Transverse colon (tissue), 4 donors: ENCODE measurements around the gene FOLR3. TPM values are rescaled to one million over a fixed set of nuclear protein-coding genes. Genes with fewer than 3 reads are reported as not detected.

Experiments used
- DNase-seq: peaks from one replicate; pipeline ENCODE4 v3.0.0-alpha.2; 2019
- H3K27ac ChIP-seq, 4 donors: fragments of 200-600 bp; sonication (generic); 2 replicates each; pipeline ENCODE4 v1.5.1; 2016 to 2018; ENCODE audit warnings: inconsistent platforms in 4 of 4
- H3K27me3 ChIP-seq: fragments of 200-600 bp; sonication (generic); 2 replicates; pipeline ENCODE4 v1.5.1; 2017; ENCODE audit warnings: inconsistent platforms
- H3K36me3 ChIP-seq, 4 donors: fragments of 200-600 bp; sonication (generic); 2 replicates each; pipeline ENCODE4 v1.5.1; 2017 to 2019; ENCODE audit warnings: inconsistent platforms in 4 of 4
- H3K4me1 ChIP-seq, 4 donors: fragments of 200-600 bp; sonication (generic); 2 replicates each; pipeline ENCODE4 v1.5.1; 2017 to 2020; ENCODE audit warnings: inconsistent platforms in 4 of 4
- H3K4me3 ChIP-seq, 4 donors: fragments of 200-600 bp; sonication (generic); 1 replicate in 1 of 4; 2 replicates in 3 of 4; pipeline versions ENCODE4 v1.5.1 to v1.6.1; 2017 to 2019; ENCODE audit warnings: inconsistent platforms in 4 of 4
- H3K9me3 ChIP-seq, 2 donors: fragments of 200-600 bp; sonication (generic); 2 replicates each; pipeline ENCODE4 v1.5.1; 2017 to 2019; ENCODE audit warnings: inconsistent platforms in 2 of 2
- CTCF ChIP-seq, 5 experiments: fragments of 200-600 bp in 3 of 5; fragments of 450-650 bp in 2 of 5; sonication (generic) in 3 of 5; IDR thresholded peaks; 1 replicate in 2 of 5; 2 replicates in 3 of 5; pipeline ENCODE4 v1.5.1; 2016 to 2017; ENCODE audit warnings: antibody characterized with exemption in 5 of 5, inconsistent platforms in 3 of 5, mild to moderate bottlenecking in 2 of 5, moderate library complexity in 1 of 5
- EP300 ChIP-seq: sonication (generic); formaldehyde crosslinking; IDR thresholded peaks from one replicate; pipeline ENCODE4 v1.6.1; 2017; ENCODE audit warnings: antibody characterized with exemption, low read depth
- POLR2A ChIP-seq: fragments of 450-650 bp; IDR thresholded peaks from one replicate; pipeline ENCODE4 v1.6.1; 2016; ENCODE audit warnings: antibody characterized with exemption, mild to moderate bottlenecking, moderate library complexity
- POLR2AphosphoS5 ChIP-seq, 3 donors: sonication (generic); formaldehyde crosslinking; IDR thresholded peaks; one replicate each; pipeline ENCODE4 v1.6.1; 2016; ENCODE audit warnings: antibody characterized with exemption in 3 of 3
- WGBS, 2 donors: methylation state at CpG; one replicate each; pipeline ENCODE4 v1.1.5; 2018; ENCODE audit warnings: low coverage in 1 of 2; 5-methylcytosine and 5-hydroxymethylcytosine counted together
- in situ Hi-C, 4 donors: fragments of 200-750 bp; cut with MboI; loops; one replicate each; pipeline versions ENCODE4 v1.15.0 to v1.15.1; 2017; ENCODE audit warnings: low sequenced_read_pairs in 3 of 4, low pct_ligation_motif_present in 1 of 4, low pct_unique_long_range_greater_than_20kb in 1 of 4
- intact Hi-C: fragments of 100-400 bp; cut with DNase I; formaldehyde crosslinking; loops from one replicate; pipeline ENCODE4 v1.15.1; 2023; ENCODE audit warnings: low total_unique reads
- total RNA-seq, 4 donors: library from RNA; depleted of rRNA; stranded (reverse); fragments of >200 nt; gene quantifications; one replicate each; pipeline ENCODE4 v1.1.0, GENCODE V29; 2016

The FOLR3 gene
- total RNA-seq, 4 donors from 2014 or later = not detected

GRCh38 chr11:72102946-72103753, 32.4 kb upstream of the FOLR3 start, which contains the start of gene LAMTOR1:
Gene LAMTOR1 (minus strand): TSS chr11:72103297. CDS start chr11:72103224, 73 bp downstream.
- in situ Hi-C loops (no loop called here), intact Hi-C loops (no loop called here)
- H3K9me3 ChIP-seq = no peaks in the 10 kb centered on the region
- H3K4me3 ChIP-seq = peak within 1 kb of the TSS; percentile 84 to 94 (median 90)
- no peaks in the 10 kb centered on the region for H3K27me3 ChIP-seq
- 7% methylated on average over 45 of the region's 64 CpGs; no CpG with 5 or more reads in 1 of the 2 donors for WGBS, 2 donors
- H3K27ac ChIP-seq = peak within 1 kb of the TSS; percentile 94 to 99 (median 96)
- peaks cover 0 to 13% (median 5%) of the 10 kb centered on the region in 4 donors for H3K36me3 ChIP-seq
- TF ChIP-seq EP300 (no peak), POLR2A (peak; percentile 89), POLR2AphosphoS5 (IDR thresholded peaks at IDR 0.05) (peak; percentile 71 to 92 (median 89)), CTCF (IDR thresholded peaks at IDR 0.05) (peak; percentile 39 to 89 (median 43))
- peak; percentile 100 for DNase-seq
- H3K4me1 ChIP-seq = peaks cover 8 to 36% (median 28%) of the 10 kb centered on the region in 4 donors

GRCh38 chr11:72103754-72104167, 31.8 kb upstream of the FOLR3 start:
- in situ Hi-C loops (no loop called here), intact Hi-C loops (no loop called here)
- Histone ChIP-seq H3K27ac (peak overlapping the region; percentile 94 to 99 (median 96)), H3K4me3 (peak overlapping the region in 3 of 4 donors; percentile 84 to 91 (median 89)), H3K4me1 (peaks cover 8 to 36% (median 28%) of the 10 kb centered on the region in 4 donors), H3K27me3 (no peaks in the 10 kb centered on the region), H3K36me3 (peaks cover 0 to 7% (median 2%) of the 10 kb centered on the region in 4 donors), H3K9me3 (no peaks in the 10 kb centered on the region)
- TF ChIP-seq EP300 (no peak), POLR2AphosphoS5 (IDR thresholded peaks at IDR 0.05) (no peak), POLR2A (no peak), CTCF (IDR thresholded peaks at IDR 0.05) (peak in 1 of 5 experiments; percentile 37)
- DNase-seq = no peak
- WGBS, 2 donors = 85 to 100% methylated on average over 3 to 11 of the region's 11 CpGs

DNA sequence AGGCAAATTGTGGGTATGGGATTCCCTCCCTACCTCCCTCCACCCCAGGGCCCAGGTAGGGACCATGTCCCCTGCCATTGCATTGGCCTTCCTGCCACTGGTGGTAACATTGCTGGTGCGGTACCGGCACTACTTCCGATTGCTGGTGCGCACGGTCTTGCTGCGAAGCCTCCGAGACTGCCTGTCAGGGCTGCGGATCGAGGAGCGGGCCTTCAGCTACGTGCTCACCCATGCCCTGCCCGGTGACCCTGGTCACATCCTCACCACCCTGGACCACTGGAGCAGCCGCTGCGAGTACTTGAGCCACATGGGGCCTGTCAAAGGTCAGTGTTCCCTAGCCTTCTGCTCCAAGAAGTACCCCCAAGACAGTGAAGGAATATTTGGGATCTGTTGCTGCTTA, 29.6 kb upstream of the FOLR3 start, which contains the start of gene TOMT:
TOMT (plus strand) TSS at position 37 of the 400 bp plus-strand sequence; CDS start at position 65, 28 bp downstream.
- 85 to 100% methylated on average over 2 to 3 of the region's 14 CpGs for WGBS, 2 donors
- no peak for TF ChIP-seq CTCF (IDR thresholded peaks at IDR 0.05)
- TF ChIP-seq POLR2AphosphoS5 (IDR thresholded peaks at IDR 0.05) = no peak
- no peak for TF ChIP-seq EP300
- no peak for TF ChIP-seq POLR2A
- Histone ChIP-seq H3K27me3 (no peaks in the 10 kb centered on the region), H3K4me1 (peaks cover 8 to 24% (median 20%) of the 10 kb centered on the region in 4 donors), H3K4me3 (no peak within 1 kb of the TSS), H3K36me3 (no peaks in the 10 kb centered on the region), H3K9me3 (no peaks in the 10 kb centered on the region), H3K27ac (no peak within 1 kb of the TSS)
- intact Hi-C loops = no loop called here
- in situ Hi-C loops = no loop called here
- no peak for DNase-seq
